GM21381 (cell line): Measurements from ENCODE around the gene CHD2.
"Not testable (repeated sequence)": the region's sequence is repeated elsewhere in the genome, so short reads cannot be mapped to it uniquely, and the experiment has no call there.

ENCODE experiments used
- ATAC-seq: cut with Tn5 transposase; IDR thresholded peaks from one replicate; pipeline ENCODE4 v1.9.1; 2021; ENCODE audit warnings: mild to moderate bottlenecking, moderate library complexity; ENCODE audit not compliant: unreplicated experiment

The CHD2 gene

GRCh38 chr15:93031557-93032384 is 131.6 kb downstream of the CHD2 start:
- ATAC-seq = not testable (repeated sequence)

DNA sequence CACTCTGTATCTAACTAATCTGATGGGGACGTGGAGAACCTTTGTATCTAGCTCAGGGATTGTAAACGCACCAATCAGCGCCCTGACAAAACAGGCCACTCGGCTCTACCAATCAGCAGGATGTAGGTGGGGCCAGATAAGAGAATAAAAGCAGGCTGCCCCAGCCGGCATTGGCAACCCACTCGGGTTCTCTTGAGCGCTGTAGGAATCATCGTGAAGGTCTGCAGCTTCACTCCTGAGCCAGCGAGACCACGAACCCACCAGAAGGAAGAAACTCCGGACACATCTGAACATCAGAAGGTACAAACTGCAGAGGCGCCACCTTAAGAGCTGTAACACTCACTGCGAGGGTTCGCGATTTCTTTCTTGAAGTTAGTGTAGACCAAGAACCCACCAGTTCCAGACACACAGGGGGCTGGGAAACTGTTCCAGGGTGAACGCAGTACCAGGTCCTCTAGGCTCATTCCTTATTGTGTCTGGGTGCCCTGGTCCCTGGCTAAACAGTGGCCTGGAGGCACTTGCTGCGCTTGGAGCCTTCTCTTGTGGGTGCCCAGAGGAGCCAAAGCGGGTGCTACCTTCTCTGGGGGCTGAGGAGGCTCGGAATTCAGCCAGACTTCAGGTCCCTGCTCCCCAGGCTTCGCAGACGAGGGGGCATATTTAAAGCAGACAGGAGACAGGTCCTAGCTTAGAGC is 132.5 kb downstream of the CHD2 start:
- ATAC-seq = not testable (repeated sequence)

DNA sequence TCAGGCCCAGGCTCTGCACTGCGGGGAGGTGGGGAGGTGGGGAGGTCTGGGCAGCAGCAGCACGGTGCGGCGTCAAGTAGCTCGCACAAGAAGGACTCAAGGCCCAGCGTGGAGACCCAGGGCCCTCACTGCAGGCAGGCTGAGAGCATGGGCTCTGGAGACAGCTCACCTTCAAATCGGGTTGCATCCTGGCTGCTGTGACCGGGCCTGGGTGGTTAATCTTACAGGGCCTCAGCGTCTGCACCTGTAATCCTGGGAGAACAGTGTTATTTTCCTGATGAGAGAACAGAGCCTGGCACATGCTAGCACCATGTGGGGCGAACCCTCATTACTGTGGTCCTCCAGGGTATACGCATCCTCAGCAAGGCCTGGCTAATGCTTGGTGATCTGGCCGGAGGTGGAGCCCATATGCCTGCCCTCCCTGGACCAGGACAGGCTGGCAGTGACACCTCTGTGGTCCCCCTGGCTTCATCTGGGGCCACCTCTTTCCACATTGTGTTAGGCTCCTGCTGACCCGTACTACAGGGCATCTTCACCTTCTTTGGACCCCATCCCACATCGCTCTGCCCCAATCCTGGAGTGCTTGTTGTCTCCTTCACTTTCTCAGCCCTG is 133.4 kb downstream of the CHD2 start:
- no peak for ATAC-seq

DNA sequence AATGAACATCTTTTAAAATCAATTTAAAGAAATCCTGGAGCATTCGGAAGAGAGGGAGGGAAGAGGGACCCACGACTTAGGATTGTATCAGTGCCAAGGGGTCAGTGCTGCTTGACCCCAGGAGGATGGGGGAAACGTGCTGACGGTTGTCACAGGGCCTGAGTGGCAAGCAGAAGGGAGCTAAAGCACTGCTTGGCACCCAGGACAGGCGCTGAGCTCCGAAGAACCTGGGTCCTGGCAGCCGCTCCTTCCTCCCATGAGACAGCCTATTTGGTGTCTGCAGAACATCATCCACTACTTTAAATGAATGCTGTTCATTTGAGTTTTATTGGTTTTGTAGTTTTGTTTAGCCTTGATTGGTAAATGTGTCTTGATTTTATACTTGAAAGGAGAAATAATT is 134.4 kb downstream of the CHD2 start:
- ATAC-seq = no peak

- no peak for ATAC-seq
Observed at GRCh38 chr15:93035092-93035915, 135.2 kb downstream of the CHD2 start.

DNA sequence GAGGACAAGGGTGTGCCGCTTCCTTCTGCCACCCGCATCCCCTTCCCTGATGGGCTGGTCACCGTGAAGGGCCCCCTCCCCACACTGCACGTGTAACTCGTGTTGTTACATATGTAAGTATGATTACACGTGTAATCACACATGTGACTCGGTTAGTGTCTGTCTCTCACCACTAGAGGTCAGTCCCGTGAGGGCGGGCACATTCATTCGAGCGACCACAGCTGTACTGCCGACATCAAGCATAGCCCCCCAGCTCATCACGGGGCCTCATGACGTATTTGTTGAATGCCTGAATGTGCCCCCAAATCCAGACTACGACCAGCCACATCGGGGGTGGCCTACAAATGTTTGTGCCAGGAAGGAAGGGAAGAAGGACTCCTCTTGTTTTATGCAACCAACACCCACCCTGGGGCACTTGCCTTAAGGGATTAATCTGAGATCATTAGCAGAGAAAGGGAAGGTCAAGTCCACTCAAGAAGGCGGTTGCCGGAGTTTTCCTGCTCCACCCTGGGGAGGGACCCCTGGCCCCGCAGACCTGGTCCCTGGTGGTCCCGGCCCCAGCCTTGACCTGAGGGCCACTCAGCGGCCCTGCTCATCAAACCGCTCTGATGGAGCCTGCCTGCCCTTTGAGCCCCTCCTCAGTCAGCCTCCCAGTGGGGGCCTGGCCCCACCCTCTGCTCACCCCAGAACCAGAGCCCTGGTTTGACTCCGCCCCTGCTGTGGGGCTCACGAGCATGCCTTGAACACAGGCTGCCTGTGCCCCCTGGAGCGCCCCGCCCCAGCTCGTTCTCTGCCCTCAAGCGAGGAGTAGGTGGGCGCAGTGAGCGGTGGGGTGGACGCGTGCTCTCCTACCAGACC is 136.1 kb downstream of the CHD2 start:
- peak; percentile 83 for ATAC-seq

GRCh38 chr15:93036951-93037819 is 137.1 kb downstream of the CHD2 start:
- no peak for ATAC-seq

DNA sequence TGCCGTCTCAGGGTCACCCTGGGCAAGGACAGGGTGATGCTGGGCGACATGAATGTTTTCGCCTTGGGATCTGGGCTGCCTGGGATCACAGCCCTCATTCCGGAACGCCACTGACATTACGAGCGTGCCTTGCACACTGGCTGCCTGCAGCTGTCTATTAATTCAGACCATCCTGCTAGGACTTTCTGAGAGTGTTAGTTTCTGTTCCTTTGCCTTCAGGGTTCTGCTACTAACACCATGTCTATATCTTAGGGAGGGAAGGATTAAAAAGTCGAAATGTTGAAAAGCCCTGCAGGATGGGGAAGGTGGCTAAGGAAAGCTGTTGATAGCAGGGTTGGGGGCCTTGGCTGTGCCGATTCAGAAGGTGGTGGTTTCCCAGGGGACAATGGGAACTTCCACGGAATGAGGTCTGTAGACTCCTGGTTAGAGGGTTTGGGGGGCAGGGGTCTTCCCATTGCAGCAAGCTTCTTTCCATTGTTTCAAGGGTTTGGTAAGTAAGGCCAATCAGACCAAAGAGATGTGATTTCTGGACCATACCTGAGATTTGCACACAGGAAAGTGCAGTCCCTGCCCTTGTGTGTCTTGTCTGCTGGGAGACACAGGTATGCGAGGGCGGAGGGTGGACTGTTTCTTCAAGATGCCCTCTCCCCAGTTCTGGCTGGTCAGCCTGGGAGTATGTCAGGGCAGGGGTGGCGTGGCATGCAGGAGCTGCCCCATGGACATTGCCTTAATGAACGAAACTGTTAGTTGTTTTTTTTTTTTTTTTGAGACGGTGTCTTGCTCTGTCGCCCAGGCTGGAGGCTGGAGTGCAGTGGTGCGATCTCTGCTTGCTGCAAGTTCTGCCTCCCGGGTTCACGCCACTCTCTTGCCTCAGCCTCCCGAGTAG is 137.9 kb downstream of the CHD2 start:
- ATAC-seq = no peak

- not testable (repeated sequence) for ATAC-seq
Observed at GRCh38 chr15:93039562-93040287, 139.6 kb downstream of the CHD2 start.

DNA sequence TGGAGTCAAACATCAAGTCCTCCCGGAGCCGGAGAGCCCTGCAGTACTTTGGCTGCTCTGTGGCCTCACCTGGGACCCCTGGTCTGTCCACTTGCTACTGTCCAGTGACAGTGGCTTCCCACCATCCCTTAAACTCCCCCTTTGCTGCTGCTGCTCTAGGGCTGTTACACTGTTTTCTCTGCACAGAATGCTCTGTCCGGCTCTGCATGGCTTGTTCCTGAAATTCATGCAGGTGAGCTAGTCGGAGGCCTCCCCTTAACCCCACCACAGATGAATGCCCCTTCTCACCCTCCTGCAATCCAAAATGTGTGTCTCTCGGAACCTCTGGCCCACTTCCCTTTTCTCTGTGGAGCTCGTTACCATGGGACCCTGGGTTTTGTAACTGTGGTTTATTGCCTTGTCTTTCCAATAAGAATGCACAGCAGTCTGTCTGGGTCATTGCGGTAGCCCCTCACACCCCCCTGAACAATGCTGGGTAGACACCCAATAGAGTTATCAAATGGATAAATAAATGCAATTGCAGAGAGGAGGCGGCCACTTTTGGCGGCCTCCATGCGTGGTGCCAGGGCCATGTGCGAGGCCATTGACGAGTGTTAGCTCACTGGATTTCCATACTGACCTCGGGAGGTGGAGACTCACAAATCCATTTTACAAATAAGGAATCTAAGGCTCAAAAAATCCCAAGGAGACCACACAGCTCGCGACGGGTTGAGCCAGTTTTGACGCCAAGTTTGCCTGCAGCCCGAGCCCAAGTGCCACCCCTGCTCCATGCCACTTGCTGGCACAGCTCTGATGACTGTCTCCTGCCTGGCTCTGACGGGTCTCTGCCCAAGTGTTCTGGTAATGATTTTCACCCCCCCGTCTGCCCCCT is 140.4 kb downstream of the CHD2 start:
- no peak for ATAC-seq

DNA sequence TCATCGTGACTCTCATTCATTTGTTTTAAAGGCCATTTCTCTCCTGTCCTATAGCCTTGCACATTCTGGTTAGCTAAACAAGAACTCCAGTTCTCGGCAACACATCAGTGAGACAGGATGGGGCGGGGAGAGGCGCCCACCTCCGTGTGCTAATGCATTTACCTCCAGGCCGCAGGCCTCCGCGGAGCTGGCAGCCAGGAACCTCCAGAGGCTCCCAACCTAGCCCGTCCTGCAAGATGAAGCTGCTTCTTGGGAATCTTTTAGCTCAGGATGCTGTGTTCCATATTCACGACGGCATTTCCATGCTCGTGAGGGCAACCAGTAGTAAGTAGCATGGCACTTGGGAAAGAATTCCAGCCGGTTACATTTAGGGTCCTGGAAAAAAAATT is 141.0 kb downstream of the CHD2 start:
- ATAC-seq = no peak

- no peak for ATAC-seq
Observed at GRCh38 chr15:93042211-93042610, 142.1 kb downstream of the CHD2 start.

- ATAC-seq = no peak
Observed at GRCh38 chr15:93042691-93043378, 142.7 kb downstream of the CHD2 start.

DNA sequence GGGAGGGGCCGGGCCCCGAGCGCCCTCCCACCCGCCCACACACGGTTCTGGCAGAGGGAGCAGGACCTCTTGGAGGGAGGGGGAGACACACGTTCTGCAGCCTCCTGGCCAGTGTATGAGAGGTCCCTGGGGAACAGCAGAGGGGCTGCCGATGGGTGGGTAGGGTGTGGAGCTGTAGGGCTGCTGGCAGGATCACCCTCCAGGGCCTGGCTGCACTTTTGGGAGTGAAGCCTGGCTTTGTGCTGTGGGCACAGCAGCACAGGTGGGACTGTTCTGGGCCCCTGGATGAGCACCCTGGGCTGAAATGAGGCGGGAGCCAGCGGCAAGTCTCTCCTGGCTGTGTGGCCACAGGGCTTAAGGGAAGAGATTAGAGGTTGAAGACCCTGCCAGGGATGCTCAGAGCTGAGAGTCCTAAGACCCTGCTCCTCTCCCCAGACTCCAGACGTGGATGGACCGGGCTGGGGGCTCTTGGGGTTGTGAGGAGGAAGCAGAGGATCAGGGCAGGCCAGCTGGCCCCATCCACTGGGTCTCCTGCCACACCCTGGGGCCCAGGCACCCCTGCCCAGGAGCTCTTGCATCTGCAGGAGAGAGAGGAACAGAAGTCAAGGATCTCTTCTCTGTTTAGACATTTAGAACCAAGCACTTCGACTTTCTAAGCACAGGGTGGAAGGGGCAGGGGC is 143.6 kb downstream of the CHD2 start:
- no peak for ATAC-seq
